Tibial nerve (tissue), 4 donors: ENCODE measurements around the gene HMOX1. TPM values are rescaled to one million over a fixed set of nuclear protein-coding genes. Genes with fewer than 3 reads are reported as not detected.

ENCODE experiments used
- DNase-seq, 2 donors: peaks; one replicate each; pipeline ENCODE4 v3.0.0-alpha.2; 2019; ENCODE audit warnings: low spot score in 2 of 2
- H3K27ac ChIP-seq, 4 donors: fragments of 200-600 bp; sonication (generic) in 3 of 4; one replicate each; pipeline ENCODE4 v1.5.1; 2017 to 2019; ENCODE audit warnings: mild to moderate bottlenecking in 1 of 4
- H3K27me3 ChIP-seq, 2 donors: fragments of 200-600 bp; sonication (generic) in 1 of 2; one replicate each; pipeline versions ENCODE4 v1.5.1 to v1.6.0; 2017 to 2019
- H3K36me3 ChIP-seq, 3 donors: fragments of 200-600 bp; sonication (generic); one replicate each; pipeline ENCODE4 v1.5.1; 2018 to 2019
- H3K4me1 ChIP-seq, 4 donors: fragments of 200-600 bp; sonication (generic) in 3 of 4; one replicate each; pipeline ENCODE4 v1.5.1; 2017 to 2019
- H3K4me3 ChIP-seq, 4 donors: fragments of 200-600 bp; sonication (generic) in 3 of 4; one replicate each; pipeline ENCODE4 v1.5.1; 2017 to 2019; ENCODE audit warnings: mild to moderate bottlenecking in 1 of 4, moderate library complexity in 1 of 4
- H3K9me3 ChIP-seq, 4 donors: fragments of 200-600 bp; sonication (generic) in 3 of 4; one replicate each; pipeline ENCODE4 v1.5.1; 2017 to 2019
- EP300 ChIP-seq, 2 donors: sonication (generic); formaldehyde crosslinking; IDR thresholded peaks; one replicate each; pipeline ENCODE4 v1.6.1; 2017; ENCODE audit warnings: antibody characterized with exemption in 2 of 2, mild to moderate bottlenecking in 1 of 2
- POLR2A ChIP-seq, 2 donors: fragments of 450-650 bp; IDR thresholded peaks; one replicate each; pipeline ENCODE4 v1.6.1; 2017; ENCODE audit warnings: antibody characterized with exemption in 2 of 2, mild to moderate bottlenecking in 2 of 2, moderate library complexity in 2 of 2
- WGBS, 2 donors: methylation state at CpG; one replicate each; pipeline ENCODE4 v1.1.5; 2018; 5-methylcytosine and 5-hydroxymethylcytosine counted together
- total RNA-seq, 4 donors: library from RNA; depleted of rRNA; stranded (reverse); fragments of >200 nt; gene quantifications; one replicate each; pipeline ENCODE4 v1.1.0, GENCODE V29; 2016
- TF ChIP-seq, protein P1 (sequence below), 5 experiments: fragments of 200-600 bp in 3 of 5; fragments of 450-650 bp in 2 of 5; sonication (generic) in 3 of 5; IDR thresholded peaks; one replicate each; pipeline ENCODE4 v1.5.1; 2016 to 2019; ENCODE audit warnings: antibody characterized with exemption in 5 of 5, mild to moderate bottlenecking in 3 of 5, moderate library complexity in 2 of 5

Gene HMOX1
- total RNA-seq, 4 donors from 2014 or later, result 7.5 to 53.7 (median 19.0) TPM

DNA sequence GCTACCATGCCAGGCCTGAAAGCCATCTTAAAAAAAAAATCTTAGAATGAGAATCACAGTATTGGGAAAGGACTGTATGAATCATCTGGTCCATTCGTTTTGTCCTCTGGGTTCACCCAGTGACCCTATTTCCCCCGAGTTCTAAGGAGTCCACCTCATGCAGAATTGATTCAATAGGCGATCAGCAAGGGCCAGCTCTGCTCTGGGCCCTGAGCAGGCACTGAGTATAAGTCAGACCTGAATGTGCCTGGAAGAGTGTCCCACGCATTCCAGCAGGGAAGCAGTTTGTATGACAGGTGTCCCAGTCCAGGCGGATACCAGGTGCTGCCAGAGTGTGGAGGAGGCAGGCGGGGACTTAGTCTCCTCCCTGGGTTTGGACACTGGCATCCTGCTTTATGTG is 883 bp upstream of the HMOX1 start:
- peaks cover 0 to 61% (median 28%) of the 10 kb centered on the region in 4 donors for H3K4me1 ChIP-seq
- no peaks in the 10 kb centered on the region for H3K9me3 ChIP-seq
- TF ChIP-seq POLR2A (IDR thresholded peaks at IDR 0.05), result no peak
- TF ChIP-seq, protein P1, sequence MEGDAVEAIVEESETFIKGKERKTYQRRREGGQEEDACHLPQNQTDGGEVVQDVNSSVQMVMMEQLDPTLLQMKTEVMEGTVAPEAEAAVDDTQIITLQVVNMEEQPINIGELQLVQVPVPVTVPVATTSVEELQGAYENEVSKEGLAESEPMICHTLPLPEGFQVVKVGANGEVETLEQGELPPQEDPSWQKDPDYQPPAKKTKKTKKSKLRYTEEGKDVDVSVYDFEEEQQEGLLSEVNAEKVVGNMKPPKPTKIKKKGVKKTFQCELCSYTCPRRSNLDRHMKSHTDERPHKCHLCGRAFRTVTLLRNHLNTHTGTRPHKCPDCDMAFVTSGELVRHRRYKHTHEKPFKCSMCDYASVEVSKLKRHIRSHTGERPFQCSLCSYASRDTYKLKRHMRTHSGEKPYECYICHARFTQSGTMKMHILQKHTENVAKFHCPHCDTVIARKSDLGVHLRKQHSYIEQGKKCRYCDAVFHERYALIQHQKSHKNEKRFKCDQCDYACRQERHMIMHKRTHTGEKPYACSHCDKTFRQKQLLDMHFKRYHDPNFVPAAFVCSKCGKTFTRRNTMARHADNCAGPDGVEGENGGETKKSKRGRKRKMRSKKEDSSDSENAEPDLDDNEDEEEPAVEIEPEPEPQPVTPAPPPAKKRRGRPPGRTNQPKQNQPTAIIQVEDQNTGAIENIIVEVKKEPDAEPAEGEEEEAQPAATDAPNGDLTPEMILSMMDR (IDR thresholded peaks at IDR 0.05), result no peak
- no peak for TF ChIP-seq EP300 (IDR thresholded peaks at IDR 0.05)
- H3K27ac ChIP-seq, result peak overlapping the region; percentile 5 to 90 (median 74)
- no peaks in the 10 kb centered on the region for H3K27me3 ChIP-seq
- 76 to 87% methylated on average over 6 of the region's 6 CpGs for WGBS, 2 donors
- no peak for DNase-seq
- H3K4me3 ChIP-seq, result no peak overlapping the region
- H3K36me3 ChIP-seq, result no peaks in the 10 kb centered on the region

DNA sequence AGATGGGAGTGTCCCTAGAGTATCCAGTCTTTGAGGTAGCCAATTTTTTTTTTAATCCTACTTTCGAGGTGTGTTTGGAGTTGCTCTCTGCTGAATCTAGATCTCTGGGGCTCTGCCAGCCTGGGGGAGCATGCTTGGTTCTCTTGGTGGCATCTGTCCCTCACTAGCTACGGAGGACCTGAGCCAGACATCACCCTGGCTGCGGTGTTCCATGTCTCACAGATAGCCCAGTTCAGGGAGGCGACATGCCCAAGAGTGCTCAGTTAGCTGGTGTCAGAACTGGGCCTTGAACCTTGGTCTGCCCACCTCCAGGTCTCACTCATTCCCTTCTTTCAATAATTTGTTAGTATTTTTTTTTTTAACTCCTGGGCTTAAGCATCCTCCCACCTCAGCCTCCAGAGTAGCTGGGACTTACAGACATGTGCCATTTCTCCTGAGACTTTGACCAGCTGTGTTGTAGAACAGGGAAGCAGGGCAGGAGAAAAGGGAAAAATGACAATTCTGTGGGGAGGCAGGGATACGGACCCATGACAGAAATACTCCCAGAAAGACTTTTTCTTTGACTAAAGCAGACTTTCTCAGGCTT is 621 bp downstream of the HMOX1 start:
- no peaks in the 10 kb centered on the region for H3K27me3 ChIP-seq
- H3K27ac ChIP-seq, result peak overlapping the region; percentile 44 to 90 (median 84)
- TF ChIP-seq POLR2A (IDR thresholded peaks at IDR 0.05), result no peak
- TF ChIP-seq, protein P1 (IDR thresholded peaks at IDR 0.05), result no peak
- no peak for TF ChIP-seq EP300 (IDR thresholded peaks at IDR 0.05)
- no peaks in the 10 kb centered on the region for H3K9me3 ChIP-seq
- peak overlapping the region; percentile 38 to 73 (median 56) for H3K4me3 ChIP-seq
- DNase-seq, result no peak
- H3K36me3 ChIP-seq, result peaks cover 0 to 4% (median 0%) of the 10 kb centered on the region in 3 donors
- peaks cover 0 to 46% (median 21%) of the 10 kb centered on the region in 4 donors for H3K4me1 ChIP-seq
- WGBS, 2 donors, result 67 to 69% methylated on average over 5 of the region's 5 CpGs

DNA sequence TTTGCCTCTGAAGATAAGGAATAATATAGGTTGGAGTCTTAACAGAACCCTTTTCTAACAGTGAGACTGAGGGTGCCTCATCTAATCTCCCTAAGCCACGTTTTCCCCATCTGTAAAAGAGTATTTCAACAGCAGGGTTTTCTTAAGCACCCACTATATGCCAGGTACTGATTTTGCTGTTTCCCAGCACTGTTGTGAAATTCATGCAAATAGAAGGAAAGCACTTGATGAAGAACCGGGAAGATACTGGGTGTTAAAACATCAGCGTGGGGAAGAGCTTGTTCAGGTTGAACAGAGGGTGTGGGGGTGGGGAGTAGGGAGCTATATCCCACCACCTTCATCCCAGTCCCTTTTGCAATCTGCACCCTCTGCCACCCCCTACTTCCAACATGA is 2.8 kb downstream of the HMOX1 start:
- no peak for DNase-seq
- Histone ChIP-seq H3K36me3 (peaks cover 0 to 23% (median 0%) of the 10 kb centered on the region in 3 donors), H3K4me3 (no peak overlapping the region), H3K27ac (no peak overlapping the region), H3K9me3 (no peaks in the 10 kb centered on the region), H3K27me3 (no peaks in the 10 kb centered on the region), H3K4me1 (peaks cover 0 to 29% (median 7%) of the 10 kb centered on the region in 4 donors)
- TF ChIP-seq EP300 (IDR thresholded peaks at IDR 0.05) (no peak), POLR2A (IDR thresholded peaks at IDR 0.05) (no peak)
- TF ChIP-seq, protein P1 (IDR thresholded peaks at IDR 0.05), result no peak
- 79% methylated on average over 3 of the region's 3 CpGs for WGBS, 2 donors

DNA sequence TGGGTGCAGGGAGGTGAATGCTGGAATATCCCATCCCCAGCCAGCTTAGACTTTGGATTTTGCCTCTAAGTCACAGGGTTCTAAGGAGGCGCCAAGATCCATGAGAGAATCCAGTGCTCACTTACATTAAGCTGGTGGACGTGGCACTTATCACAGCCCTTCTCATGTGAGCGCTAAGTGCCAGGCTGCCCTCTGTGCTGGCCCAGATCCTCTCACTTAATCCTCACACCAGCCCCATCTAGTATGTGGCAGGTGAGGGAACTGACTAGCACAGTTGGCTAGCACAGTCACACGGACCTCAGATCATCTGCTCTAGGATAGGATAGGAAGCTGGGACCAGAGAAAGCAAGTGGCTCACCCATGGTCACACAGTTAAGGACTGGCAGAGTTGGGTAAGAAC is 3.6 kb downstream of the HMOX1 start:
- 71 to 77% methylated on average over 3 to 4 of the region's 4 CpGs for WGBS, 2 donors
- H3K4me3 ChIP-seq, result no peak overlapping the region
- TF ChIP-seq POLR2A (IDR thresholded peaks at IDR 0.05), result no peak
- TF ChIP-seq, protein P1 (IDR thresholded peaks at IDR 0.05), result no peak
- no peak for TF ChIP-seq EP300 (IDR thresholded peaks at IDR 0.05)

DNA sequence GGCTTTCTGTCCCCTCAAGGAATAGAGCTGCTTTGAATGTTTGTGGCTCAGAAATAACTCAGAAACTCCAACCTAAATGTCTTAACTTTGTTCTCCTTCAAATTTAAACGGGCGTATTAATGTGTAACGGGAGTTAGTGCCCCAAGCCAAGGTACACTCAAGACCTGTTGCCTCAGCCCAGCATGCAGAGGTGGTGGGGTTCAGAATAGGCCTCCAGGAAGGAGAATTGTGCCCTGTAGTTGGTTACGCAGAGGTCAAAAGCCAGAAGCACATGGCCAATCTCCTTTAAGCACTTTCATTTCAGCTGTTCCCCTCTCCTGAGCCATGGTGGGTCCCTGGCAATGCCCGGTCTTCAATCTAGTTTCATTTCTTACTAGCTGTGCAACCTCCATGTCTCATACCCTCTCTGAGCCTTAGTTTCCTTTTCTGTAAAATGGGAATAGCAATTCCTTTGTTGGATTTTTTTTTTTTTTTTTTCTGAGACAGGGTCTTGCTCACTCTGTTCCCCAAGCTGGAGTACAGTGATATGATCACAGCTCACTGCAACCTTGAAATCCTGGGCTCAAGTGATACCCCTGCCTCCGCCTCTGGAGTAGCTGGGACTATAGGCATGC is 4.2 kb downstream of the HMOX1 start:
- no peak overlapping the region for H3K27ac ChIP-seq
- no peak for DNase-seq
- 83 to 86% methylated on average over 6 of the region's 6 CpGs for WGBS, 2 donors
- peaks cover 0 to 25% (median 5%) of the 10 kb centered on the region in 4 donors for H3K4me1 ChIP-seq
- no peaks in the 10 kb centered on the region for H3K27me3 ChIP-seq
- TF ChIP-seq POLR2A (IDR thresholded peaks at IDR 0.05), result no peak
- no peak for TF ChIP-seq EP300 (IDR thresholded peaks at IDR 0.05)
- TF ChIP-seq, protein P1 (IDR thresholded peaks at IDR 0.05), result no peak
- H3K36me3 ChIP-seq, result peaks cover 0 to 31% (median 0%) of the 10 kb centered on the region in 3 donors
- H3K4me3 ChIP-seq, result no peak overlapping the region
- H3K9me3 ChIP-seq, result no peaks in the 10 kb centered on the region

More for the DNA sequence above, 3.6 kb downstream of the HMOX1 start:
- no peaks in the 10 kb centered on the region for H3K9me3 ChIP-seq
- no peak for DNase-seq
- H3K36me3 ChIP-seq, result peaks cover 0 to 26% (median 0%) of the 10 kb centered on the region in 3 donors
- H3K4me1 ChIP-seq, result peaks cover 0 to 29% (median 7%) of the 10 kb centered on the region in 4 donors
- no peaks in the 10 kb centered on the region for H3K27me3 ChIP-seq
- H3K27ac ChIP-seq, result no peak overlapping the region
